Stimulated activated CD8-positive, alpha-beta memory T cell treated with anti-CD3 and anti-CD28 coated beads, Interleukin-12 subunit alpha, Interleukin-12 subunit beta, amount 100 ng/mL, for 24 hours (primary cell): ENCODE measurements around the gene PTPRG.
"Not testable (repeated sequence)": the region's sequence is repeated elsewhere in the genome, so short reads cannot be mapped to it uniquely, and the experiment has no call there.

Experiments
- DNase-seq: peaks from one replicate; pipeline ENCODE4 v3.0.0-alpha.2; 2020; ENCODE audit errors: extremely low read depth

PTPRG gene

DNA sequence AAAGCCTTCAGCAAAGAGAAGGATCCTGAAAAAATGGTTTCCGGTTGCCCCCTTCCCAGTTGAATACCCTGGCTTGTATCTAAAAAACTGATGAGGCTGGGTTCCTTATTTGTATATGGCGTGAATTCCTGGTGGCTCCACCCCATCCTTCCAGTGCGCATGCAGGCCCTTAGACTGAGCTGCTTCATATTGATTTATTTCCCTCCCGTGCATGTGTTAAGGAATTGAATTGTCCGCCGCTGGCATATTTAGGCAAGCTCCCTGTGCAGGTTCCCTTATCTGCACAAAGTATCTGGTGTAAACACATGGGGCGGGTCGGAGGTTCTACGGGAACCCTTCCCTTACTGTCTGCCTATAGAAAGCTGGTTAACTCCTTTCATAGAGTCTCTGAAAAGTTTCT is 449.6 kb downstream of the PTPRG start:
- no peak for DNase-seq

DNA sequence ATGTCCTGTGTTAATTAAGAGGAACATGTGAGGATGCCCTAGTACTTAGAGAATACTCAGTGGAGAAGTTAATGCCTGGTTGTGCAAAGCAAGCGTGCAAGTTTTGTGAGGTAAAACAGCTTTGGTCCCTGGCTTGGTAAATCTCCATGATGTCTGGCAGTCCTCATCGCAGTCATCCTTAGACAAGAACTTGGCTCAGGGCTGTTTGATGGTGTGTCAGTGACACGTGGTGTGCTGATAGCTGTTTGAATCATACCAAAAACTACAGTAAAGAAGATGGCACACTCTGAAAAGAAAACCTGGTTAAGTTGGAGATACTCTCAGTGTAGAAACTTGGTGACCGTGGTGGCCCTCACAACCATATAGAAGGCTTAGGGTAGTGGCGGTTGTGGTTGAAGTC is 450.3 kb downstream of the PTPRG start:
- DNase-seq: no peak

DNA sequence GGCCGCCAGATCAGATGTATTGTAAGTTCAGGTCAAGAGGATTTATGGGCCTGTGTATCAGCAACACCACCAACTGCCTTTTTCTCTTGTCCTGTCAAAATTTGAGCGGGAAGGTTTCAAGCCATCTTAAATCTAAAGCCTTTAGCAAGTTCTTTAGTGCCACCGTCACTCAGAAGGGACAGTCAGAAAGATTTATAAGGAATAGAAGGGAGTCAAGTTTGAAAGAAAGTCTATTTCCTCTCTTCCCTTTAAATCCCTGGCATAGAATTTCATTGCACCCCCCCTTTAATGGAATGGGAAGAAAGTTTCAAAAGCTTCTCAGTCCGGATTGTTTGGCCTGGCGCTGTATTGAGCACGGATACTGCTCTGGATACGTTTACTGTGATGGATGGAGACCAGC is 452.6 kb downstream of the PTPRG start:
- no peak for DNase-seq

GRCh38 chr3:62015111-62015510 is 453.7 kb downstream of the PTPRG start:
- no peak for DNase-seq

DNA sequence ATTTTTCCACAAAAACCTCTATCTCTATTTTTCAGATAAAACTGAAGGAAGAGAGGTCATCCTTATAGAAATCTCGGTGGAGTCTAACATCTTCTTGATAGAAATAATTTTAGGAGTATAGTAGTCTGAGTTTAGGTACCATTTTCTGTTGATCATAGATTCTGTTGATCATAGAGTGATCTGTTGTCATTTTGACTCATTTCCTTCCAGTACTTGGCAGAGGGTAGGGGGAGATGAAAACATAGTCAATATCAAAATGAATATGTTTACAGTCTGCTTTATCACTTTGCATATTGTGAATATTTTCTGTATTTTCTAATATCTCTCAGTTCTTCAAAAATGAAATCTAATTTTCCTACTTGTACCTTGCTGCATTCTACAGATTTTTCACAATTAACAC is 458.5 kb downstream of the PTPRG start:
- no peak for DNase-seq

GRCh38 chr3:62020706-62021105 is 459.3 kb downstream of the PTPRG start:
- DNase-seq: no peak

- DNase-seq: no peak
Measured at GRCh38 chr3:62022312-62022711, 460.9 kb downstream of the PTPRG start.

GRCh38 chr3:62024882-62025281 is 463.5 kb downstream of the PTPRG start:
- no peak for DNase-seq

- DNase-seq: no peak
Measured at GRCh38 chr3:62025913-62026312, 464.5 kb downstream of the PTPRG start.

DNA sequence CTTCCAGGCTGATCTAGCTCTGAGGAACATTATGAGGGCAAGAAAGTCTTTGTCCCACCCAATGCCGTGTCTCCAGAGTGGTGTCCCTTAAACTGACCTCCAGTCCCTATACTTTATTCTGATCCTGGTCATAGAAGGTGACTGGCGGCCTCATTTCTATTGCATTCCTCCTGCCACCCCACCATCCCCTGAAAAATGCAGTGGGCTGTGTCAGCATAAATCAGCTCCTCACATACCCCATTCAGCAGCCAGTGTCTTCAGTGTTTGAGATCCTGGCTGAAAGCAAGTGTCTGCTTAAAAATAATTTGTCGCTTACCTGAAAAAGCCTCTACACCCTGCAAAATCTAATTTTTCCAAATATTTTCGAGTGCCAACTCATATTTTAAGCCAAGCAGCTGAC is 465.9 kb downstream of the PTPRG start:
- DNase-seq: no peak

DNA sequence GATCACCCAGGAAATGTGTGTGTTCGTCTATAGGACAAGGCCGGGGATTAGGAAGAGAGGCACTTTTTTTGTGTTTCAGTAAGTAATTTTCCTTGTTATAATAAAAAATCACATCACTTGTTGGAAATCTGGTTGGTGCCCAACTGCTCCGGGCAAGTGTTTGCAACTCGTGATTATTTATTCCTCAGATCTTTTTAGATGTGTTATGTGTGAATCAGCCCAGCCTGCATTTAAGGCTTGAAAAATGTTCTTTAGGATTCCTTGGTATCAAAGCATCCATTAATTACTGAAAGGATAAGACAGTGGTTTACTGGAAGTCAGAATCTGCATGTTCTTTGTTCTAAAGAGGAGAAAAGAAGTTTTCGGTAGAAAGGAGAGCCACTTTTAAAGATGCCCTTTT is 466.4 kb downstream of the PTPRG start:
- DNase-seq: no peak

- no peak for DNase-seq
Measured at GRCh38 chr3:62028236-62028635, 466.9 kb downstream of the PTPRG start.

DNA sequence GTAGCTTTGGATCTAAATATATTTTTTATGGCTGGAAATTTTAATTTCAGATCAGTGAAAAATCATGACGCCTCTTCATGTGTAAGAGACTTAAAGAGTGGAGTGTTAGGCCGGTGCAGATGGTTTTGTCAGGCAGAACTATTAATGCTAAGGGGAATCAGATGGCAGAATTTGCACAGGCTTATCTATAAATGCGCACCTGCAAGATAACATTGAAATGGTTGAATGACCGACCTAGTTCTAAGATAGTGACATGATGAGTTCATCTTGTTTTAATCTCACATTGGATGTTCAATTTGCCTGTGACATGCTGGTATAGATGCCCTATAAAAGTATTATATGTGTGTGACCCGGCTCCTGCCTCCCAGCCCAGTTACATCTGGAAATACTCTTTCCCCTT is 471.4 kb downstream of the PTPRG start:
- no peak for DNase-seq

DNA sequence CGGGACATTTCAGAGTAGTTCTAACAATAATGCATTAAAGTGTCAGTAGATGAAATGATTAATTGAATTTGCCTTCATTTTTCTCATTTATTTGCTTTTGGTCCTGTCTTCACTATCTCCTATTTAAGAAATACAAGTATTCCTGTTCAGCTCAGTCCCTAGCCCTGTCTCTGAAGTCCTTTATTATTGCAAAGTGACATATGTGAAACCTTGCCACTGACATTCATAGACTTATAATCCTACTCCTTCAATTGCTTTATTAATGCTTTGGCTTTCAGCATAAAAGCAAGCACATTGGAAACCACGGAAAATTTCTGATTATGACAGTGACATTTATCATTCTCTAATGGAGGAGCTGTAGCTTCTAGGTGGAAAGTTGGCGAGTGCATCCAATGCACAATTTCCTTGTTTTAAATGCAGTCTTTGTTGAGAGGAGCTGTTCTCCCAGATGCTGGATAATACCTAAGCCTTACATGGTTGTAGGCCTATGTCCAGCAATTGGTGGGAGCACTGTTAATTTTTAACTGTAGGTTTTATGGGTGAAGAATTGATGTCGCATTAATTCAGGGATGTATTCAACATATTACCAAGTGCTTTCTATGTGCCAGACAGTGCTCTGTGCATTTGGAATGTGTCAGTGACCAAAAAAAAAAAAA is 474.2 kb downstream of the PTPRG start:
- DNase-seq: no peak

DNA sequence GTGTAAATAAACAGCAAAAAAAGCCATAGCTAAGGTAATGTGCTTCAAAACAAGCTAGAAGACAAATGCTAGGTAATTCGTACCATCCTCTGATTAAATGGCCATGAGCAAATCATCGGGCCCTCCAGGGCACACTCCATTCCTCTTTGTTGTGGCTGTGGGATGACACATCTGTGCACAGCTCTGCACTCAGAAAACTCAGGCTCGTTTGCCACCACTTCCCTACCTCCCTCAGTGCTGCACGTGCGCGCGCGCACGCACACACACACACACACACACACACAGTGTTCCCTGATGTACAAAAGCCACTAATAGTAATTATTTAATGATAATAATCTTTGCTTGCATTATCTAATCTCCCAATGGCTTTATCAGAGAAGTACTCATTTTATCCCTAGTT is 475.4 kb downstream of the PTPRG start:
- no peak for DNase-seq

DNA sequence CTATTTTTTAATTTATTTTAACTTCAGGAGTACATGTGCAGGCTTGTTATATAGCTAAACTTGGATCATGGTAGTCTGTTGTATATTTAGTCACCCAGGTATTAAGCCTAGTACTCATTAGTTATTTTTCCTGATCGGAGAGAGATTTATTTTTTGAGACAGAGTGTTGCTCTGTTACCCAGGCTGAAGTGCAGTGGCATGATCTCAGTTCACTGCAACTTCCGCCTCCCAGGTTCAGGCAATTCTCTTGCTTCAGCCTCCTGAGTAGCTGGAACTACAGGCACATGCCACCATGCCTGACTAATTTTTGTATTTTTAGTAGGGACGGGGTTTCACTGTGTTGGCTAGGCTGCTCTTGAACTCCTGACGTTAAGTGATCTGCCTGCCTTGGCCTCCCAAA is 477.4 kb downstream of the PTPRG start:
- not testable (repeated sequence) for DNase-seq

GRCh38 chr3:62039586-62039985 is 478.2 kb downstream of the PTPRG start:
- no peak for DNase-seq

DNA sequence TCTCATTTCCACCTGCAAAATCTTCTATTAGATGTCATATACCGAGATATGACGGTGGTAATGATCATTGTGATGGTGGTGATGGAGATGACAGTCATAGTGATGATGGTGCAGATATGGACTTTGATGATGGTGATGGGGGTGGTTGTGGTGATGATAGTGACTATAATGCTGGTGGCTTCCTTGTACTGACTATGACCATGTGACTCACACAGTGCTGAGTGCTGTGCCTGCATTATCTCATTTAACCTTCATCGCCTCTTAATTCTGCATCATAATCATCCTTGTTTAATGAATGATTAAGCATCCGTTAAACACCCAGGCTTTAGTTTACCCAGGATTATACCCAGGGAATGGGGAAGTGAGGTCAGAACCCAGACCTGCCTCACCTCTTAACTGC is 480.3 kb downstream of the PTPRG start:
- no peak for DNase-seq

DNA sequence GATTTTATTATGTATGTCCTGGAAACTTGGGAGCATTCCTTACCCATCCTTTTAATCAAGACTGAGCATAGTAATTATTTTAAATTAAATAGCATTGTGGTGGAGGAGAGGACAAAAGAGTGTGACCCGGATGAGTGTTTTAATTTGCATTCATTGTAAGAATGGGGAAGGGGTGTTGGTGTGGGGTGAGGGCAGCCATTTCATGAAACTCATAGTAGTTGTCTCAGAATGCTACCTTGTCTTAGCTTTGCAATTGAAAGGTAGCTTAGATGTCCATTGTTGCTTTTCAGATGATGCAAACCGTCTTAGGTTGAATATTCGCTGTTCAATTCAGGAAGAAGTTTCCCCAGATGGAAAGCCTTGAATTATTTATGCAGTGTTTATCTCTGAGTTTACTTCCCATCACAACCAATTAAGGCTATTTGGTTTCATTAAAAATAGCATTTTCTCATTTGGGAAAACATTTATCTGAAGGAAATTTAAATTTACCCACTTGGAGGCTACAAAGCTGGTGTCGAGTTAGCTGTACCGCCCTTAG is 483.6 kb downstream of the PTPRG start:
- DNase-seq: no peak

GRCh38 chr3:62046326-62046725 is 485.0 kb downstream of the PTPRG start:
- DNase-seq: no peak

GRCh38 chr3:62048577-62048976 is 487.2 kb downstream of the PTPRG start:
- no peak for DNase-seq

DNA sequence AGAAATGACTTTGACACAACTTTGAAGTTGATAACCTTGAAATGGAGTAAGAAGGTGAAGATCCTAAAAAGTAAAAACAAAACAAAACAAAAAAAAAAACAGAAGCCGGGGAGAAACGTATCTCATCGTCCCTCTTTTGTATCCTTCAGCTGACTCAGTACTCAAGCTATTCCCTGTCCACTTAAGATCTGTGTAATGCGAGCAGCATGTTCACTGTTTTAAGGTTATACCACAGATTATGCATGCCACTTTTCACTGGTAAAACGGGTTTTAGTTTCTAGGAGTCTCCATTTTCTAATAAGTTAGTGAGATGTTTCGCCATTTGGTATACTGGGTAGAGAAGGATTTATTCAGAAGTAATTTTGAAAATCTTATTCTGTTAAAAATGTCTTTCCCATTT is 487.7 kb downstream of the PTPRG start:
- no peak for DNase-seq

DNA sequence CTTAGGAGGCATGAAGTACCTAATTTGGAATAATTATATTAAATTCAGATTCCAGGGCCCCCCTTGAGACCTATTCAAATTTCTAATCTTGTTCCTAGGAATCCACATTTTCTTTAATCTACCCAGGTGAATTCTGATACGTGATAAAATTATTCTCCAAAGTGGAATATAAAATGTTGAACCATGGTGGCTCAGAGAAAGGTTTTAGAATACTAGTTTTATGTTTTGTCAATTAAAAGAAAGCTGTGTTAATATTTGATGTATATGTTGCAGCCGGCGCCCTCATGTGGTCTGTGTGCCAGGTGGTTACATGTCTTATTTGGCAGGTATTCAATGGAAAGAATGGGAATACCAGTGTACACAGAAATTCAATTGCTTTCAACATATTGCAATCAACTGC is 490.1 kb downstream of the PTPRG start:
- no peak for DNase-seq

GRCh38 chr3:62052331-62052730 is 491.0 kb downstream of the PTPRG start:
- no peak for DNase-seq
